RPMI7951 (cell line): ENCODE measurements around the gene NDUFA12. TPM values are rescaled to one million over a fixed set of nuclear protein-coding genes. Genes with fewer than 3 reads are reported as not detected.
"Not testable (repeated sequence)": the region's sequence is repeated elsewhere in the genome, so short reads cannot be mapped to it uniquely, and the experiment has no call there.

ENCODE experiments used
- DNase-seq: peaks from one replicate; pipeline ENCODE4 v3.0.0-alpha.2; 2012; ENCODE audit warnings: low read depth
- total RNA-seq: library from RNA; depleted of rRNA; stranded (reverse); fragments of >200 nt; shearing (Covaris generic); gene quantifications from 2 replicates; pipeline ENCODE4 v1.2.3, GENCODE V29; 2014; rRNA removed

NDUFA12 gene
- total RNA-seq, result 213 and 226 TPM in 2 replicates

- DNase-seq, result peak; percentile 92
Measured at GRCh38 chr12:95003213-95003920, at the start of gene NDUFA12. Gene NDUFA12, minus strand, starts transcription at chr12:95003697. Its CDS starts 17 bp downstream, at chr12:95003680.

GRCh38 chr12:95051241-95051640 is 47.7 kb upstream of the NDUFA12 start:
- no peak for DNase-seq

- no peak for DNase-seq
Measured at GRCh38 chr12:95037906-95038305, 34.4 kb upstream of the NDUFA12 start.

- no peak for DNase-seq
Measured at GRCh38 chr12:95034750-95035149, 31.3 kb upstream of the NDUFA12 start.

GRCh38 chr12:95022477-95022876 is 19.0 kb upstream of the NDUFA12 start:
- no peak for DNase-seq

- no peak for DNase-seq
Measured at GRCh38 chr12:95017482-95017881, 14.0 kb upstream of the NDUFA12 start.

GRCh38 chr12:95016120-95016519 is 12.6 kb upstream of the NDUFA12 start:
- DNase-seq, result no peak

- no peak for DNase-seq
Measured at GRCh38 chr12:95014554-95014953, 11.1 kb upstream of the NDUFA12 start.

GRCh38 chr12:95006206-95006605 is 2.7 kb upstream of the NDUFA12 start:
- no peak for DNase-seq

GRCh38 chr12:95004610-95005009 is 1.1 kb upstream of the NDUFA12 start:
- no peak for DNase-seq

GRCh38 chr12:95003921-95004272 is 400 bp upstream of the NDUFA12 start:
- no peak for DNase-seq

GRCh38 chr12:95002754-95003153 is 743 bp downstream of the NDUFA12 start:
- DNase-seq, result no peak

- no peak for DNase-seq
Measured at GRCh38 chr12:94998326-94998725, 5.2 kb downstream of the NDUFA12 start.

GRCh38 chr12:94997726-94998125 is 5.8 kb downstream of the NDUFA12 start:
- no peak for DNase-seq

GRCh38 chr12:94997061-94997460 is 6.4 kb downstream of the NDUFA12 start:
- DNase-seq, result no peak

GRCh38 chr12:94994312-94994711 is 9.2 kb downstream of the NDUFA12 start:
- DNase-seq, result peak; percentile 74

GRCh38 chr12:94993855-94994254 is 9.6 kb downstream of the NDUFA12 start:
- DNase-seq, result peak; percentile 4

GRCh38 chr12:94990222-94990621 is 13.3 kb downstream of the NDUFA12 start:
- no peak for DNase-seq

GRCh38 chr12:94988471-94988870 is 15.0 kb downstream of the NDUFA12 start:
- no peak for DNase-seq

GRCh38 chr12:94987801-94988200 is 15.7 kb downstream of the NDUFA12 start:
- DNase-seq, result peak; percentile 63

- no peak for DNase-seq
Measured at GRCh38 chr12:94987076-94987669, 16.3 kb downstream of the NDUFA12 start.

GRCh38 chr12:94985099-94985498 is 18.4 kb downstream of the NDUFA12 start:
- DNase-seq, result not testable (repeated sequence)

- no peak for DNase-seq
Measured at GRCh38 chr12:94983321-94983720, 20.2 kb downstream of the NDUFA12 start.

- peak; percentile 7 for DNase-seq
Measured at GRCh38 chr12:94982456-94982855, 21.0 kb downstream of the NDUFA12 start.
